ENCODE results near the gene TARBP1. TPM values are rescaled to one million over a fixed set of nuclear protein-coding genes. Genes with fewer than 3 reads are reported as not detected.
"Not testable (repeated sequence)": the region's sequence is repeated elsewhere in the genome, so short reads cannot be mapped to it uniquely, and the experiment has no call there.

TARBP1 gene
- total RNA-seq, 1 donor from 2014 or later = 17.8 TPM

- TF ChIP-seq, protein P1, sequence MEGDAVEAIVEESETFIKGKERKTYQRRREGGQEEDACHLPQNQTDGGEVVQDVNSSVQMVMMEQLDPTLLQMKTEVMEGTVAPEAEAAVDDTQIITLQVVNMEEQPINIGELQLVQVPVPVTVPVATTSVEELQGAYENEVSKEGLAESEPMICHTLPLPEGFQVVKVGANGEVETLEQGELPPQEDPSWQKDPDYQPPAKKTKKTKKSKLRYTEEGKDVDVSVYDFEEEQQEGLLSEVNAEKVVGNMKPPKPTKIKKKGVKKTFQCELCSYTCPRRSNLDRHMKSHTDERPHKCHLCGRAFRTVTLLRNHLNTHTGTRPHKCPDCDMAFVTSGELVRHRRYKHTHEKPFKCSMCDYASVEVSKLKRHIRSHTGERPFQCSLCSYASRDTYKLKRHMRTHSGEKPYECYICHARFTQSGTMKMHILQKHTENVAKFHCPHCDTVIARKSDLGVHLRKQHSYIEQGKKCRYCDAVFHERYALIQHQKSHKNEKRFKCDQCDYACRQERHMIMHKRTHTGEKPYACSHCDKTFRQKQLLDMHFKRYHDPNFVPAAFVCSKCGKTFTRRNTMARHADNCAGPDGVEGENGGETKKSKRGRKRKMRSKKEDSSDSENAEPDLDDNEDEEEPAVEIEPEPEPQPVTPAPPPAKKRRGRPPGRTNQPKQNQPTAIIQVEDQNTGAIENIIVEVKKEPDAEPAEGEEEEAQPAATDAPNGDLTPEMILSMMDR (IDR thresholded peaks at IDR 0.05; ENCODE audit: insufficient read depth, low read depth, low read length) = no peak
- no peak for TF ChIP-seq EZH2 (IDR thresholded peaks at IDR 0.05; ENCODE audit: insufficient read depth, low read length)
- Mint-ChIP-seq H3K36me3 (ENCODE audit: low read depth, unreplicated experiment) (no peaks in the 10 kb centered on the region), H3K27me3 (ENCODE audit: low read depth, unreplicated experiment) (no peaks in the 10 kb centered on the region), H3K9me3 (ENCODE audit: unreplicated experiment) (no peaks in the 10 kb centered on the region), H3K4me1 (ENCODE audit: low read depth, unreplicated experiment) (peaks cover 19% of the 10 kb centered on the region), H3K27ac (ENCODE audit: unreplicated experiment) (no peak overlapping the region), H3K4me3 (ENCODE audit: unreplicated experiment) (peak overlapping the region; percentile 45)
- H3K9ac ChIP-seq (ENCODE audit: low read length) = no peak overlapping the region
- DNase-seq (ENCODE audit: low read depth) (no peak), FAIRE-seq (no peak)
- no peaks in the 10 kb centered on the region for H4K20me1 ChIP-seq (ENCODE audit: insufficient read depth, low read length)
- no peak overlapping the region for H2AFZ ChIP-seq (ENCODE audit: low read depth, low read length)
- peaks cover 31% of the 10 kb centered on the region for H3K4me1 ChIP-seq (ENCODE audit: insufficient read depth, low read length)
- no peaks in the 10 kb centered on the region for H3K27me3 ChIP-seq (ENCODE audit: insufficient read depth, low read length)
- H3K4me3 ChIP-seq (ENCODE audit: insufficient read depth, low read depth, low read length) = no peak overlapping the region
- no peaks in the 10 kb centered on the region for H3K9me3 ChIP-seq (ENCODE audit: insufficient read depth, low read depth, low read length)
- no peak overlapping the region for H3K27ac ChIP-seq (ENCODE audit: low read depth, low read length)
- H3K79me2 ChIP-seq (ENCODE audit: insufficient read depth, low read length) = no peaks in the 10 kb centered on the region
- H3K36me3 ChIP-seq (ENCODE audit: insufficient read depth, low read length) = no peaks in the 10 kb centered on the region
- no peak overlapping the region for H3K4me2 ChIP-seq (ENCODE audit: low read length)
These were observed 39.9 kb upstream of the TARBP1 start for GRCh38 chr1:234518876-234519275.

GRCh38 chr1:234518086-234518485, 39.1 kb upstream of the TARBP1 start:
- H4K20me1 ChIP-seq (ENCODE audit: insufficient read depth, low read length); H3K9me3 ChIP-seq (ENCODE audit: insufficient read depth, low read depth, low read length); H3K9ac ChIP-seq (ENCODE audit: low read length); H3K27me3 ChIP-seq (ENCODE audit: insufficient read depth, low read length); H3K36me3 Mint-ChIP-seq (ENCODE audit: low read depth, unreplicated experiment); H3K36me3 ChIP-seq (ENCODE audit: insufficient read depth, low read length); H3K27me3 Mint-ChIP-seq (ENCODE audit: low read depth, unreplicated experiment); FAIRE-seq; H3K27ac Mint-ChIP-seq (ENCODE audit: unreplicated experiment); H3K27ac ChIP-seq (ENCODE audit: low read depth, low read length); H3K4me3 ChIP-seq (ENCODE audit: insufficient read depth, low read depth, low read length); H3K4me3 Mint-ChIP-seq (ENCODE audit: unreplicated experiment); H3K79me2 ChIP-seq (ENCODE audit: insufficient read depth, low read length); DNase-seq (ENCODE audit: low read depth); H2AFZ ChIP-seq (ENCODE audit: low read depth, low read length); H3K9me3 Mint-ChIP-seq (ENCODE audit: unreplicated experiment); H3K4me2 ChIP-seq (ENCODE audit: low read length): not testable (repeated sequence)
- peaks cover 19% of the 10 kb centered on the region for H3K4me1 Mint-ChIP-seq (ENCODE audit: low read depth, unreplicated experiment)
- peaks cover 25% of the 10 kb centered on the region for H3K4me1 ChIP-seq (ENCODE audit: insufficient read depth, low read length)

DNA sequence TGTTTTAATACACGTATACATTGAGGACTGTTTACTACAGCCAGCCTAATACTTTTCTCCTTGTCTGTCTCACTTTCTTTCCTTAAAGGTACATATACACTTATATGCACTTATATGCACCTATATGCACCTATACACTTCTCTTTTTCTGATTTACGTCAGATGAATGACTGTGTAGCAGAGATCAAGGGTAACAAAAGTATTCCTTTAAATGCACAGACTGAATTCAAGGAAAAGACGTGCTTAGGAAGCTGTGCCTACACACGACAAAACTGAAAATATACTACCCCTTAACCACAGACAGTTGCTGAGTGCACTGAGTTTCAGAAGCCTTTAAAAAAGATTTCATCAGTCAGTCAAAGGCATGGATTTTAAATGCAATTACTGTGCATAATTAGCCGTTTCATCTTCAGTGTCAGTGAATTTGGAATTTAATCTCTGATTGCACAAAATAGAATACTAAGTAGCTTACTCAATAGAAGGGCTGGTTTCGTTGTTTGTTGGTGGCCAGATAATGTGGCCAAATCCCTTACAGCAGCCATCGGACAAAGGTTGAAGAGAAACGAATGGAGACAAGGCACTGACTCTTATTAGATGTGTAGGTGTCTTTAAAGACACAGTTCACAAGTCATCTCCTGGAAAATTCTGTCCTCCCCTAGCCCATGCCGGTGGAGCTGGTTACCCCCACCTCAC, 38.3 kb upstream of the TARBP1 start:
- FAIRE-seq = no peak
- no peaks in the 10 kb centered on the region for H3K79me2 ChIP-seq (ENCODE audit: insufficient read depth, low read length)
- H3K27me3 Mint-ChIP-seq (ENCODE audit: low read depth, unreplicated experiment) = no peaks in the 10 kb centered on the region
- H3K27me3 ChIP-seq (ENCODE audit: insufficient read depth, low read length) = no peaks in the 10 kb centered on the region
- H3K4me1 ChIP-seq (ENCODE audit: insufficient read depth, low read length) = peaks cover 16% of the 10 kb centered on the region
- no peaks in the 10 kb centered on the region for H3K9me3 Mint-ChIP-seq (ENCODE audit: unreplicated experiment)
- no peak overlapping the region for H3K4me2 ChIP-seq (ENCODE audit: low read length)
- H4K20me1 ChIP-seq (ENCODE audit: insufficient read depth, low read length) = no peaks in the 10 kb centered on the region
- no peak overlapping the region for H3K9ac ChIP-seq (ENCODE audit: low read length)
- no peak overlapping the region for H3K27ac ChIP-seq (ENCODE audit: low read depth, low read length)
- H2AFZ ChIP-seq (ENCODE audit: low read depth, low read length) = peak overlapping the region; percentile 37
- H3K27ac Mint-ChIP-seq (ENCODE audit: unreplicated experiment) = no peak overlapping the region
- H3K9me3 ChIP-seq (ENCODE audit: insufficient read depth, low read depth, low read length) = no peaks in the 10 kb centered on the region
- no peak for DNase-seq (ENCODE audit: low read depth)
- H3K36me3 ChIP-seq (ENCODE audit: insufficient read depth, low read length) = no peaks in the 10 kb centered on the region
- H3K4me1 Mint-ChIP-seq (ENCODE audit: low read depth, unreplicated experiment) = peaks cover 19% of the 10 kb centered on the region
- H3K36me3 Mint-ChIP-seq (ENCODE audit: low read depth, unreplicated experiment) = no peaks in the 10 kb centered on the region
- H3K4me3 Mint-ChIP-seq (ENCODE audit: unreplicated experiment) = no peak overlapping the region
- no peak overlapping the region for H3K4me3 ChIP-seq (ENCODE audit: insufficient read depth, low read depth, low read length)
- TF ChIP-seq, protein P1 (IDR thresholded peaks at IDR 0.05; ENCODE audit: insufficient read depth, low read depth, low read length) = no peak
- TF ChIP-seq EZH2 (IDR thresholded peaks at IDR 0.05; ENCODE audit: insufficient read depth, low read length) = no peak
